ENCODE results near the gene PACRG. TPM values are rescaled to one million over a fixed set of nuclear protein-coding genes. Genes with fewer than 3 reads are reported as not detected.

PACRG gene
- total RNA-seq, 2 experiments from 2014 or later = not detected

- DNase-seq (ENCODE audit: low spot score) = no peak
- Histone ChIP-seq H2AFZ (ENCODE audit: low read length) (no peak overlapping the region), H3K4me3 (ENCODE audit: low read depth, low read length, poor library complexity, severe bottlenecking) (no peak overlapping the region), H3K9me2 (ENCODE audit: insufficient read depth, low read length) (no peaks in the 10 kb centered on the region), H3K4me1 (ENCODE audit: insufficient read depth, low read length, poor library complexity, severe bottlenecking) (no peaks in the 10 kb centered on the region), H3K4me2 (ENCODE audit: low read length) (no peak overlapping the region), H3K36me3 (ENCODE audit: insufficient read depth, low read length) (no peaks in the 10 kb centered on the region), H3K79me2 (ENCODE audit: insufficient read depth, low read depth, low read length) (no peaks in the 10 kb centered on the region), H4K20me1 (ENCODE audit: insufficient read depth, low read length) (no peaks in the 10 kb centered on the region), H3K9me3 (ENCODE audit: low read length) (no peaks in the 10 kb centered on the region), H3K27ac (ENCODE audit: low read depth, low read length, poor library complexity, severe bottlenecking) (no peak overlapping the region)
- ChIA-PET CTCF (ENCODE audit: unreplicated experiment) (no interaction called here), POLR2A (no interaction called here)
- intact Hi-C loops (cut with micrococcal nuclease; ENCODE audit: unreplicated experiment) = no loop called here
- BruUV-seq (replicated peaks) = no TSS peak
- no peak for TF ChIP-seq EZH2phosphoT487 (IDR thresholded peaks at IDR 0.05; ENCODE audit: borderline replicate concordance, low read depth, low read length)
Observed at GRCh38 chr6:163337958-163338357, 610.2 kb downstream of the PACRG start.

DNA sequence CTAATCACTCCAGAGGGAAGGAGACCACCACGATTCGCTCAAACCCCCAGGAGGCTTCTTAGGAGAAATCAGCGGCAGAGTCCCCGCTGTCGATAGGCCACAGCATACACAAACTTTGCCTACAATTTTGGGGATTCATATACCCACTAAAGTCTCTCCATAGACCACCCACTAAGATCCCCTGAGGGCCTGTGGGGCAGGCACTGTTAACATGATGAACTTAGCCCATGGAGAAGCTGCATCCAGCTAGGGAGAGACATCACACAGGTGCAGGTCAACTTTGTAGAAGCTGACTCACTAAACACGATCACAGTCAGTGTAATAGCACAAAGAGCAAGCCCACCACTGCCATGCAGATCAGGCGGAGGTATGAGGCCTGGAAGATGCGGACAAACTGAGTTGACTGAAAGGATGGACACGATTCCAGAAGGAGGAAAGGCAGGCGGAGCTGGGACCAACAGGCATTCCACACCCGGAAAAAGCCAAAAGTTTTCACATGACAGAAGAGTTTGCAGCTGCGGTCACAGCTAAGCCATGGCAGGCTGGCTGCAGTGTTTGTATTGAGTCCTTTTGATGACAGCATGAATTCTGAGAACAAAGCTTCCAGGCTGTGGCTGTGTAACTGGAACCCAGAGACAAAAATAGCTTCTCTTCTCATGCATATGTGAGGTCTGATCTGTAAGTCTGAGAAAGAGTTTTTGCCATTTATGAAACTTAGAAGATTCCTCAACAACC, 611.1 kb downstream of the PACRG start:
- no peaks in the 10 kb centered on the region for H3K9me3 ChIP-seq (ENCODE audit: low read length)
- no peaks in the 10 kb centered on the region for H3K4me1 ChIP-seq (ENCODE audit: insufficient read depth, low read length, poor library complexity, severe bottlenecking)
- BruUV-seq (replicated peaks) = no TSS peak
- TF ChIP-seq CTCF (conservative IDR thresholded peaks at IDR 0.05; ENCODE audit: low read length) (no peak), EZH2phosphoT487 (IDR thresholded peaks at IDR 0.05; ENCODE audit: borderline replicate concordance, low read depth, low read length) (no peak)
- intact Hi-C loops (cut with micrococcal nuclease; ENCODE audit: unreplicated experiment) = no loop called here
- H3K4me3 ChIP-seq (ENCODE audit: low read depth, low read length, poor library complexity, severe bottlenecking) = no peak overlapping the region
- H2AFZ ChIP-seq (ENCODE audit: low read length) = no peak overlapping the region
- no peak overlapping the region for H3K4me2 ChIP-seq (ENCODE audit: low read length)
- DNase-seq (ENCODE audit: low spot score) = no peak
- H4K20me1 ChIP-seq (ENCODE audit: insufficient read depth, low read length) = no peaks in the 10 kb centered on the region
- H3K79me2 ChIP-seq (ENCODE audit: insufficient read depth, low read depth, low read length) = no peaks in the 10 kb centered on the region
- POLR2A ChIA-PET = no interaction called here
- H3K27ac ChIP-seq (ENCODE audit: low read depth, low read length, poor library complexity, severe bottlenecking) = no peak overlapping the region
- CTCF ChIA-PET (ENCODE audit: unreplicated experiment) = no interaction called here
- H3K9me2 ChIP-seq (ENCODE audit: insufficient read depth, low read length) = no peaks in the 10 kb centered on the region
- no peaks in the 10 kb centered on the region for H3K36me3 ChIP-seq (ENCODE audit: insufficient read depth, low read length)

- Histone ChIP-seq H2AFZ (ENCODE audit: low read length) (no peak overlapping the region), H3K79me2 (ENCODE audit: insufficient read depth, low read depth, low read length) (no peaks in the 10 kb centered on the region), H3K4me3 (ENCODE audit: low read depth, low read length, poor library complexity, severe bottlenecking) (no peak overlapping the region), H3K4me2 (ENCODE audit: low read length) (no peak overlapping the region), H4K20me1 (ENCODE audit: insufficient read depth, low read length) (no peaks in the 10 kb centered on the region), H3K27ac (ENCODE audit: low read depth, low read length, poor library complexity, severe bottlenecking) (no peak overlapping the region), H3K9me3 (ENCODE audit: low read length) (no peaks in the 10 kb centered on the region), H3K4me1 (ENCODE audit: insufficient read depth, low read length, poor library complexity, severe bottlenecking) (no peaks in the 10 kb centered on the region), H3K9me2 (ENCODE audit: insufficient read depth, low read length) (no peaks in the 10 kb centered on the region), H3K36me3 (ENCODE audit: insufficient read depth, low read length) (no peaks in the 10 kb centered on the region)
- DNase-seq (ENCODE audit: low spot score) = no peak
- no TSS peak for BruUV-seq (replicated peaks)
- no peak for TF ChIP-seq CTCF (conservative IDR thresholded peaks at IDR 0.05; ENCODE audit: low read length)
- no peak for TF ChIP-seq EZH2phosphoT487 (IDR thresholded peaks at IDR 0.05; ENCODE audit: borderline replicate concordance, low read depth, low read length)
- intact Hi-C loops (cut with micrococcal nuclease; ENCODE audit: unreplicated experiment) = no loop called here
- POLR2A ChIA-PET = interaction anchor here (0.6 kb wide), 2 partner anchors 18 to 622 kb away, joined by 3 read pairs; no protein-coding TSS in a partner anchor
- CTCF ChIA-PET (ENCODE audit: unreplicated experiment) = no interaction called here
Observed at GRCh38 chr6:163339466-163339865, 611.7 kb downstream of the PACRG start.

Measured in OCI-LY7 (cell line).